PC-3 (cell line): ENCODE data around the gene TBX15. TPM values are rescaled to one million over a fixed set of nuclear protein-coding genes. Genes with fewer than 3 reads are reported as not detected.
"Not testable (repeated sequence)": the region's sequence is repeated elsewhere in the genome, so short reads cannot be mapped to it uniquely, and the experiment has no call there.

ENCODE experiments used
- ATAC-seq: fragments of 200-7000 bp; cut with Tn5 transposase; 2 replicates; pipeline ENCODE4 v1.9.1; 2020; ENCODE audit warnings: mild to moderate bottlenecking, moderate library complexity
- BruUV-seq: library from RNA; stranded (reverse); fragments of 400-500 nt; replicated peaks from 2 replicates; lab custom pipeline; 2021; lab: Mats Ljungman, UMichigan
- CTCF ChIA-PET: fragments of 300-600 bp; sonication (Branson Sonifier 250); formaldehyde crosslinking; loops from one replicate; lab custom pipeline; 2022; ENCODE audit warnings: antibody characterized with exemption; lab: Charles Lee
- POLR2A ChIA-PET: fragments of 300-600 bp; sonication (Branson Sonifier 250); formaldehyde crosslinking; loops from one replicate; lab custom pipeline; 2022; ENCODE audit warnings: antibody characterized with exemption; ENCODE audit not compliant: unreplicated experiment; lab: Charles Lee
- DNase-seq: peaks from one replicate; pipeline ENCODE4 v3.0.0-alpha.2; 2015
- H2AFZ ChIP-seq: fragments of 300-600 bp; sonication (generic); 2 replicates; pipeline ENCODE4 v1.6.0; 2016; ENCODE audit warnings: antibody characterized with exemption, low read length
- H3F3A ChIP-seq: fragments of 300-600 bp; sonication (generic); one replicate; pipeline ENCODE4 v1.6.0; 2017; ENCODE audit warnings: antibody characterized with exemption, low read length, control low read depth, mild to moderate bottlenecking; ENCODE audit not compliant: unreplicated experiment
- H3K27ac ChIP-seq: fragments of 300-600 bp; sonication (generic); 2 replicates; pipeline ENCODE4 v1.5.1; 2016; ENCODE audit warnings: mild to moderate bottlenecking, low read length
- H3K27me3 ChIP-seq: fragments of 300-600 bp; sonication (generic); 2 replicates; pipeline ENCODE4 v1.6.1; 2016; ENCODE audit warnings: low read length, mixed read lengths
- H3K36me3 ChIP-seq: fragments of 300-600 bp; sonication (generic); 2 replicates; pipeline ENCODE4 v1.6.1; 2016; ENCODE audit warnings: low read depth, mixed run types, low read length, mixed read lengths
- H3K4me1 ChIP-seq: fragments of 300-600 bp; sonication (generic); 2 replicates; pipeline ENCODE4 v1.5.1; 2016; ENCODE audit warnings: low read length; ENCODE audit not compliant: insufficient read depth
- H3K4me2 ChIP-seq: fragments of 300-600 bp; sonication (generic); 2 replicates; pipeline ENCODE4 v1.6.0; 2016; ENCODE audit warnings: low read length
- H3K4me3 ChIP-seq: fragments of 300-600 bp; sonication (generic); 2 replicates; pipeline ENCODE4 v1.5.1; 2016; ENCODE audit warnings: mild to moderate bottlenecking, low read length, mixed read lengths
- H3K79me2 ChIP-seq: fragments of 300-600 bp; sonication (generic); 2 replicates; pipeline ENCODE4 v1.6.1; 2017; ENCODE audit warnings: low read length, mixed read lengths
- H3K9ac ChIP-seq: fragments of 300-600 bp; sonication (generic); 2 replicates; pipeline ENCODE4 v1.6.0; 2016; ENCODE audit warnings: mild to moderate bottlenecking, low read length
- H3K9me2 ChIP-seq: fragments of 300-600 bp; sonication (generic); replicated peaks from 2 replicates; pipeline ENCODE4 v1.6.1; 2016; ENCODE audit warnings: mixed run types, low read length, mixed read lengths
- H3K9me3 ChIP-seq: fragments of 300-600 bp; sonication (generic); 2 replicates; pipeline ENCODE4 v1.6.1; 2016; ENCODE audit warnings: low read length, mixed read lengths
- H4K20me1 ChIP-seq: fragments of 300-600 bp; sonication (generic); 2 replicates; pipeline ENCODE4 v1.6.1; 2016; ENCODE audit warnings: low read length, mixed read lengths
- CTCF ChIP-seq: fragments of 300-600 bp; sonication (generic); conservative IDR thresholded peaks from 2 replicates; pipeline ENCODE4 v1.5.1; 2017; ENCODE audit warnings: antibody characterized with exemption, low read depth, mild to moderate bottlenecking, low read length
- EZH2 ChIP-seq: fragments of 300-600 bp; sonication (generic); IDR thresholded peaks from one replicate; pipeline ENCODE4 v1.6.1; 2017; ENCODE audit warnings: antibody characterized with exemption, mild to moderate bottlenecking, low read length; ENCODE audit not compliant: unreplicated experiment
- EZH2phosphoT487 ChIP-seq: fragments of 300-600 bp; sonication (generic); IDR thresholded peaks from 2 replicates; pipeline ENCODE4 v1.6.1; 2018; ENCODE audit warnings: mild to moderate bottlenecking, antibody characterized with exemption, low read length, borderline replicate concordance
- intact Hi-C: fragments of 100-400 bp; cut with micrococcal nuclease; formaldehyde crosslinking; loops from 2 replicates; pipeline ENCODE4 v1.9.0; 2023
- total RNA-seq: library from RNA; depleted of rRNA; stranded (reverse); fragments of >200 nt; gene quantifications from 2 replicates; pipeline ENCODE4 v1.2.3, GENCODE V29; 2014

The TBX15 gene
- total RNA-seq, 1 experiment from 2014 or later = 0.58 TPM

GRCh38 chr1:118918230-118918939, 69.8 kb downstream of the TBX15 start:
- Histone ChIP-seq H4K20me1 (no peaks in the 10 kb centered on the region), H3K9ac (no peak overlapping the region), H3K4me2 (no peak overlapping the region), H3K79me2 (no peaks in the 10 kb centered on the region), H3F3A (no peaks in the 10 kb centered on the region), H3K9me2 (no peaks in the 10 kb centered on the region), H3K36me3 (no peaks in the 10 kb centered on the region), H3K27ac (no peak overlapping the region), H3K9me3 (no peaks in the 10 kb centered on the region), H2AFZ (no peak overlapping the region), H3K4me3 (no peak overlapping the region), H3K4me1 (peaks cover 22% of the 10 kb centered on the region), H3K27me3 (no peaks in the 10 kb centered on the region)
- DNase-seq = no peak
- POLR2A ChIA-PET = no interaction called here
- no TSS peak for BruUV-seq
- no peak for ATAC-seq
- no peak for TF ChIP-seq CTCF
- TF ChIP-seq EZH2phosphoT487 = no peak
- no peak for TF ChIP-seq EZH2
- intact Hi-C loops = no loop called here
- CTCF ChIA-PET = no interaction called here

- H3K4me2 ChIP-seq, CTCF ChIA-PET, ATAC-seq, H3K79me2 ChIP-seq, H3K9me2 ChIP-seq, DNase-seq, BruUV-seq, H3K36me3 ChIP-seq, H3K27me3 ChIP-seq, H3K9me3 ChIP-seq, H3K9ac ChIP-seq, H3F3A ChIP-seq, H3K27ac ChIP-seq, POLR2A ChIA-PET, intact Hi-C loops, H3K4me3 ChIP-seq, H2AFZ ChIP-seq, H4K20me1 ChIP-seq: not testable (repeated sequence)
- peaks cover 25% of the 10 kb centered on the region for H3K4me1 ChIP-seq
These were observed 71.8 kb downstream of the TBX15 start for GRCh38 chr1:118916346-118916745.

- no TSS peak for BruUV-seq
- no peak overlapping the region for H2AFZ ChIP-seq
- H3K9ac ChIP-seq = peak overlapping the region; percentile 28; the same call in 1 of the 2 replicates
- no peak for TF ChIP-seq EZH2phosphoT487
- TF ChIP-seq CTCF = no peak
- TF ChIP-seq EZH2 = no peak
- H3K27me3 ChIP-seq = no peaks in the 10 kb centered on the region
- ChIA-PET POLR2A (interaction anchor here (0.7 kb wide), 1 partner anchor 28 kb away, joined by 3 read pairs; no protein-coding TSS in a partner anchor), CTCF (no interaction called here)
- intact Hi-C loops = no loop called here
- H3K4me3 ChIP-seq = no peak overlapping the region
- H3K79me2 ChIP-seq = no peaks in the 10 kb centered on the region
- peaks cover 25% of the 10 kb centered on the region for H3K4me1 ChIP-seq
- H4K20me1 ChIP-seq = no peaks in the 10 kb centered on the region
- H3K9me2 ChIP-seq = 0 out of 2 replicates have a peak, but pooled peaks cover 2% of the 10 kb centered on the region
- DNase-seq = peak; percentile 84
- H3F3A ChIP-seq = no peaks in the 10 kb centered on the region
- H3K36me3 ChIP-seq = no peaks in the 10 kb centered on the region
- peak overlapping the region; percentile 51; the same call in 1 of the 2 replicates for H3K4me2 ChIP-seq
- H3K9me3 ChIP-seq = no peaks in the 10 kb centered on the region
- peak; percentile 79 for ATAC-seq
- peak overlapping the region; percentile 88 for H3K27ac ChIP-seq
These were observed 73.6 kb downstream of the TBX15 start for GRCh38 chr1:118914379-118915161.
